Stimulated activated CD4-positive, alpha-beta T cell treated with anti-CD3 and anti-CD28 coated beads, Interleukin-2, amount 100 ng/mL, for 48 hours (primary cell): ENCODE measurements around the gene CATSPER1.
"Not testable (repeated sequence)": the region's sequence is repeated elsewhere in the genome, so short reads cannot be mapped to it uniquely, and the experiment has no call there.

ENCODE experiments used
- DNase-seq, 2 donors: peaks; one replicate each; pipeline ENCODE4 v3.0.0-alpha.2; 2020

CATSPER1 gene

GRCh38 chr11:66051766-66052663 lies 25.7 kb upstream of the CATSPER1 start, which contains the start of gene SF3B2:
Gene SF3B2, plus strand, starts transcription at chr11:66052364. Its CDS starts 21 bp downstream, at chr11:66052385.
- DNase-seq = peak; percentile 93 to 94

GRCh38 chr11:66051371-66051765 lies 25.1 kb upstream of the CATSPER1 start:
- DNase-seq = no peak

GRCh38 chr11:66050581-66051231 lies 24.4 kb upstream of the CATSPER1 start:
- DNase-seq = no peak

GRCh38 chr11:66048547-66049323 lies 22.5 kb upstream of the CATSPER1 start, which contains the start of gene GAL3ST3:
Gene GAL3ST3, minus strand, starts transcription at chr11:66049161. Its CDS starts 3,746 bp downstream, at chr11:66045415.
- no peak for DNase-seq

- no peak for DNase-seq
Observed at GRCh38 chr11:66047541-66048365, 21.5 kb upstream of the CATSPER1 start.

- DNase-seq = no peak
Observed at GRCh38 chr11:66046901-66047300, 20.6 kb upstream of the CATSPER1 start.

- peak; percentile 88 for DNase-seq
Observed at GRCh38 chr11:66045177-66045639, 18.9 kb upstream of the CATSPER1 start.

- DNase-seq = no peak
Observed at GRCh38 chr11:66044757-66045156, 18.5 kb upstream of the CATSPER1 start.

- DNase-seq = no peak
Observed at GRCh38 chr11:66042996-66043906, 17.0 kb upstream of the CATSPER1 start.

GRCh38 chr11:66042227-66042995 lies 16.1 kb upstream of the CATSPER1 start:
- no peak for DNase-seq

GRCh38 chr11:66039765-66040164 lies 13.5 kb upstream of the CATSPER1 start:
- no peak for DNase-seq

- no peak for DNase-seq
Observed at GRCh38 chr11:66037327-66037726, 11.0 kb upstream of the CATSPER1 start.

- DNase-seq = no peak
Observed at GRCh38 chr11:66036334-66036710, 10.0 kb upstream of the CATSPER1 start.

- DNase-seq = no peak
Observed at GRCh38 chr11:66035653-66036333, 9.5 kb upstream of the CATSPER1 start.

- DNase-seq = no peak
Observed at GRCh38 chr11:66032957-66033735, 6.9 kb upstream of the CATSPER1 start.

- not testable (repeated sequence) for DNase-seq
Observed at GRCh38 chr11:66023186-66023440, 3.2 kb downstream of the CATSPER1 start.

GRCh38 chr11:66022401-66023185 lies 3.7 kb downstream of the CATSPER1 start:
- DNase-seq = peak; percentile 88 to 90
